Measurements from ENCODE around the gene HRH3. TPM values are rescaled to one million over a fixed set of nuclear protein-coding genes. Genes with fewer than 3 reads are reported as not detected.
A peak's percentile ranks its signal among the peaks of the same experiment; 100 is the strongest.

The HRH3 gene
- total RNA-seq, 6 donors from 2014 or later: not detected

- no peaks in the 10 kb centered on the region for H3K9me3 ChIP-seq
- no peak for ATAC-seq (ENCODE audit: low FRiP score in 2 of 2)
- H3K4me3 ChIP-seq: peak overlapping the region in 2 of 4 donors; percentile 81 to 97
- peaks cover 0 to 22% (median 6%) of the 10 kb centered on the region in 4 donors for H3K36me3 ChIP-seq
- no peaks in the 10 kb centered on the region for H3K27me3 ChIP-seq
- WGBS, 2 donors: 95 to 96% methylated on average over 2 of the region's 2 CpGs
- TF ChIP-seq CTCF (IDR thresholded peaks at IDR 0.05) (no peak), POLR2AphosphoS5 (IDR thresholded peaks at IDR 0.05) (no peak), EP300 (IDR thresholded peaks at IDR 0.05) (no peak), POLR2A (IDR thresholded peaks at IDR 0.05) (no peak)
- H3K4me1 ChIP-seq: peaks cover 16 to 29% (median 22%) of the 10 kb centered on the region in 4 donors
- H3K27ac ChIP-seq: no peak overlapping the region
- no peak for DNase-seq
These were observed 38.3 kb downstream of the HRH3 start for GRCh38 chr20:62181808-62182207.

GRCh38 chr20:62179162-62179504 lies 40.9 kb downstream of the HRH3 start:
- Histone ChIP-seq H3K4me3 (no peak overlapping the region), H3K4me1 (peaks cover 11 to 20% (median 15%) of the 10 kb centered on the region in 4 donors), H3K36me3 (peaks cover 0 to 42% (median 17%) of the 10 kb centered on the region in 4 donors), H3K9me3 (no peaks in the 10 kb centered on the region), H3K27ac (no peak overlapping the region), H3K27me3 (no peaks in the 10 kb centered on the region)
- WGBS, 2 donors: 93 to 97% methylated on average over 14 of the region's 14 CpGs
- DNase-seq: no peak
- ATAC-seq (ENCODE audit: low FRiP score in 2 of 2): no peak
- no peak for TF ChIP-seq POLR2A (IDR thresholded peaks at IDR 0.05)
- TF ChIP-seq CTCF (IDR thresholded peaks at IDR 0.05): no peak
- TF ChIP-seq POLR2AphosphoS5 (IDR thresholded peaks at IDR 0.05): no peak

- ATAC-seq (ENCODE audit: low FRiP score in 2 of 2) (no peak), DNase-seq (no peak)
- Histone ChIP-seq H3K9me3 (no peaks in the 10 kb centered on the region), H3K27me3 (no peaks in the 10 kb centered on the region), H3K4me1 (peaks cover 6 to 14% (median 9%) of the 10 kb centered on the region in 4 donors), H3K27ac (no peak overlapping the region), H3K36me3 (peaks cover 0 to 45% (median 20%) of the 10 kb centered on the region in 4 donors), H3K4me3 (no peak overlapping the region)
- 93 to 95% methylated on average over 19 of the region's 19 CpGs for WGBS, 2 donors
- no peak for TF ChIP-seq POLR2AphosphoS5 (IDR thresholded peaks at IDR 0.05)
- TF ChIP-seq CTCF (IDR thresholded peaks at IDR 0.05): no peak
- no peak for TF ChIP-seq EP300 (IDR thresholded peaks at IDR 0.05)
- TF ChIP-seq POLR2A (IDR thresholded peaks at IDR 0.05): no peak
These were observed 41.5 kb downstream of the HRH3 start for GRCh38 chr20:62178316-62179161.

GRCh38 chr20:62177307-62177706 lies 42.8 kb downstream of the HRH3 start:
- no peak overlapping the region for H3K27ac ChIP-seq
- ATAC-seq (ENCODE audit: low FRiP score in 2 of 2) (no peak), DNase-seq (no peak)
- H3K4me3 ChIP-seq: no peak overlapping the region
- peaks cover 0 to 54% (median 27%) of the 10 kb centered on the region in 4 donors for H3K36me3 ChIP-seq
- H3K27me3 ChIP-seq: no peaks in the 10 kb centered on the region
- no peaks in the 10 kb centered on the region for H3K9me3 ChIP-seq
- TF ChIP-seq POLR2AphosphoS5 (IDR thresholded peaks at IDR 0.05): no peak
- TF ChIP-seq POLR2A (IDR thresholded peaks at IDR 0.05): no peak
- no peak for TF ChIP-seq CTCF (IDR thresholded peaks at IDR 0.05)
- H3K4me1 ChIP-seq: peaks cover 6 to 8% (median 7%) of the 10 kb centered on the region in 4 donors
- WGBS, 2 donors: 97 to 98% methylated on average over 6 to 9 of the region's 9 CpGs

- peaks cover 0 to 54% (median 28%) of the 10 kb centered on the region in 4 donors for H3K36me3 ChIP-seq
- 91 to 94% methylated on average over 15 of the region's 15 CpGs for WGBS, 2 donors
- no peak for TF ChIP-seq EP300 (IDR thresholded peaks at IDR 0.05)
- no peak for TF ChIP-seq CTCF (IDR thresholded peaks at IDR 0.05)
- TF ChIP-seq POLR2A (IDR thresholded peaks at IDR 0.05): no peak
- TF ChIP-seq POLR2AphosphoS5 (IDR thresholded peaks at IDR 0.05): no peak
- H3K9me3 ChIP-seq: no peaks in the 10 kb centered on the region
- DNase-seq (no peak), ATAC-seq (ENCODE audit: low FRiP score in 2 of 2) (no peak)
- no peak overlapping the region for H3K4me3 ChIP-seq
- H3K4me1 ChIP-seq: peaks cover 1 to 4% (median 3%) of the 10 kb centered on the region in 4 donors
- no peaks in the 10 kb centered on the region for H3K27me3 ChIP-seq
- H3K27ac ChIP-seq: no peak overlapping the region
These were observed 43.2 kb downstream of the HRH3 start for GRCh38 chr20:62176866-62177265.
